NCI-H524 treated with DMSO at 0.1 percent for 48 hours (cell line): ENCODE measurements around the gene TH.
A peak's percentile ranks its signal among the peaks of the same experiment; 100 is the strongest.

Experiments used
- DNase-seq: peaks from one replicate; lab custom pipeline; 2025; lab: John Stamatoyannopoulos, UW

The TH gene

GRCh38 chr11:2171591-2172003 lies at the start of gene TH:
TSS of gene TH (minus strand) at chr11:2171815. CDS start at chr11:2171786, 29 bp downstream.
- DNase-seq: no peak

GRCh38 chr11:2221024-2221423 lies 49.4 kb upstream of the TH start:
- DNase-seq: no peak

- no peak for DNase-seq
Measured at GRCh38 chr11:2220173-2220771, 48.7 kb upstream of the TH start.

GRCh38 chr11:2219318-2220017 lies 47.9 kb upstream of the TH start:
- DNase-seq: no peak

GRCh38 chr11:2218031-2218633 lies 46.5 kb upstream of the TH start:
- DNase-seq: no peak

GRCh38 chr11:2217211-2218030 lies 45.8 kb upstream of the TH start:
- no peak for DNase-seq

GRCh38 chr11:2216400-2217064 lies 44.9 kb upstream of the TH start:
- DNase-seq: no peak

GRCh38 chr11:2215561-2216399 lies 44.2 kb upstream of the TH start:
- no peak for DNase-seq

- DNase-seq: no peak
Measured at GRCh38 chr11:2215230-2215560, 43.6 kb upstream of the TH start.

GRCh38 chr11:2214527-2215229 lies 43.1 kb upstream of the TH start:
- peak; percentile 5 for DNase-seq

- no peak for DNase-seq
Measured at GRCh38 chr11:2213890-2214526, 42.4 kb upstream of the TH start.

GRCh38 chr11:2213384-2213842 lies 41.8 kb upstream of the TH start:
- DNase-seq: no peak

GRCh38 chr11:2212411-2213251 lies 41.0 kb upstream of the TH start:
- no peak for DNase-seq

GRCh38 chr11:2211113-2211971 lies 39.7 kb upstream of the TH start:
- peak; percentile 21 for DNase-seq

GRCh38 chr11:2210366-2211112 lies 38.9 kb upstream of the TH start:
- DNase-seq: no peak

- no peak for DNase-seq
Measured at GRCh38 chr11:2209900-2210321, 38.3 kb upstream of the TH start.

GRCh38 chr11:2209370-2209801 lies 37.8 kb upstream of the TH start:
- DNase-seq: no peak
